WERI-Rb-1 (cell line): Measurements from ENCODE around the gene PLEKHH1.

Experiments
- DNase-seq: peaks from one replicate; pipeline ENCODE4 v3.0.0-alpha.2; 2020
- H3K27ac ChIP-seq: fragments of 250-450 bp; sonication (Bioruptor Pico); 2 replicates; pipeline ENCODE4 v1.5.1; 2020; ENCODE audit warnings: mild to moderate bottlenecking, moderate library complexity
- H3K27me3 ChIP-seq: fragments of 250-450 bp; sonication (Bioruptor Pico); 2 replicates; pipeline ENCODE4 v1.5.1; 2021; ENCODE audit warnings: mild to moderate bottlenecking, low read depth, moderate library complexity; ENCODE audit not compliant: insufficient read depth, severe bottlenecking
- H3K36me3 ChIP-seq: fragments of 250-450 bp; sonication (Bioruptor Pico); 2 replicates; pipeline ENCODE4 v1.5.1; 2020; ENCODE audit warnings: mild to moderate bottlenecking, moderate library complexity
- H3K4me3 ChIP-seq: 2 replicates; pipeline ENCODE4 v1.5.1; 2011; ENCODE audit warnings: low read depth, mild to moderate bottlenecking, control low read depth, low read length
- H3K9me3 ChIP-seq: fragments of 250-450 bp; sonication (Bioruptor Pico); 2 replicates; pipeline ENCODE4 v1.5.1; 2021; ENCODE audit warnings: mild to moderate bottlenecking, moderate library complexity; ENCODE audit not compliant: severe bottlenecking
- CTCF ChIP-seq: IDR thresholded peaks from 2 replicates; pipeline ENCODE4 v1.5.1; 2011; ENCODE audit warnings: low read depth, mild to moderate bottlenecking, control low read depth, inconsistent platforms, low read length

Gene PLEKHH1

GRCh38 chr14:67516676-67517075, 16.4 kb upstream of the PLEKHH1 start:
- no peak for DNase-seq
- peaks cover 20% of the 10 kb centered on the region for H3K27me3 ChIP-seq
- H3K36me3 ChIP-seq: no peaks in the 10 kb centered on the region
- no peak for TF ChIP-seq CTCF
- H3K9me3 ChIP-seq: no peaks in the 10 kb centered on the region
- no peak overlapping the region for H3K27ac ChIP-seq
- no peak overlapping the region for H3K4me3 ChIP-seq

DNA sequence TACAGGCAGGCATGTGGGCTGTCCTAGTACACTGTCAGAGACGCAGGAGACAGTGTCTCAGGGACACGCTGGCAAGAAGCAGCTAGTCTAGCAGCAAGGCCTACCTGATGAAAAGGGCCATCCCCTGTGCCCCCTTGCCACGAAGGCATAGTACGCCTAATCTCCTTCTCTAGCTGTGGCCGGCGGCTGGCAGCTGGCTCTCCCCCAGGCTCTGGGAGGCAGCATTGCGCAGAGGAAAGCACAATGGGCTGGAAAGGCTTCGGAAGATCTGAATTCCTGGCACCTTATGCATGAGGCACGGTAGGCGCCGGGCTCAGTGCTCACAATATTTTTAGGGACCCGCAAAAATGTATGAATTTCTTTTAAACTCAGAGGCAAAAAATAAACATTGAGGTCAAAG, 16.0 kb upstream of the PLEKHH1 start:
- peaks cover 20% of the 10 kb centered on the region for H3K27me3 ChIP-seq
- no peaks in the 10 kb centered on the region for H3K9me3 ChIP-seq
- no peaks in the 10 kb centered on the region for H3K36me3 ChIP-seq
- H3K4me3 ChIP-seq: no peak overlapping the region
- TF ChIP-seq CTCF: peak; percentile 48
- DNase-seq: peak; percentile 58
- H3K27ac ChIP-seq: no peak overlapping the region

- Histone ChIP-seq H3K4me3 (no peak overlapping the region), H3K36me3 (no peaks in the 10 kb centered on the region), H3K27ac (no peak overlapping the region), H3K9me3 (no peaks in the 10 kb centered on the region), H3K27me3 (peaks cover 20% of the 10 kb centered on the region)
- DNase-seq: no peak
- TF ChIP-seq CTCF: no peak
Measured at GRCh38 chr14:67519406-67519805, 13.7 kb upstream of the PLEKHH1 start.

DNA sequence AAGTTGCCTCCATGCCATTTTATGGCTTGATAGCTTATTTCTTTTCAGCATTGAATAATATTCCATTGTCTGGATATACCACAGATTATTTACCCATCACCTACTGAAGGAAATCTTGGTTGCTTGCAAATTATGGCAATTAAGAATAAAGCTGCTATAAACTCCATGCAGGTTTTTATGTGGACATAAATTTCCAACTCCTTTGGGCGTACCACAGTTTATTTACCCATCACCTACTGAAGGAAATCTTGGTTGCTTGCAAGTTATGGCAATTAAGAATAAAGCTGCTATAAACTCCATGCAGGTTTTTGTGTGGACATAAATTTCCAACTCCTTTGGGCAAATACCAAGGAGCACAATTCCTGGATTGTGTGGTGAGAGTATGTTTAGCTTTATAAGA, 12.6 kb upstream of the PLEKHH1 start:
- H3K36me3 ChIP-seq: no peaks in the 10 kb centered on the region
- H3K9me3 ChIP-seq: no peaks in the 10 kb centered on the region
- H3K27ac ChIP-seq: no peak overlapping the region
- peaks cover 14% of the 10 kb centered on the region for H3K27me3 ChIP-seq
- no peak for TF ChIP-seq CTCF
- no peak for DNase-seq
- no peak overlapping the region for H3K4me3 ChIP-seq

DNA sequence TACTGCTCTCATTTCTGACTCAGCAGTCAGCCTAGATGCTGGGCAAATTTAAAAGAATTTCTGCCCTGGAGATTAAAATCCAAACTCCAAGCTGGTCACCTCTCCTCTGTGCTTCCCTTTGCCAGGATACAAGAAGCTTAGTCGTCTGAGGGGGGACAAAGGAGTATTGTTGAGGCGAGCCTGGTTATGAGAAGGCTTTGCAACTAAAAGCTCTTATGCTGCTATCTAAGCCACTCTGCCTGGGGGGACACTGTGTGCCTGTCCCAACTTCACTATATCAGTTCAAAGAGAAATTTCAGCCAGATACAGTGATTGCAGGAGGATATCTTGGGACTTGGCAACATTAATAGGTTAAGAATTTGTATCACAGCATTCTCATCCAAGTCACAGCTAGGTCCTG, 10.8 kb upstream of the PLEKHH1 start:
- no peak for DNase-seq
- H3K27ac ChIP-seq: no peak overlapping the region
- H3K36me3 ChIP-seq: no peaks in the 10 kb centered on the region
- H3K9me3 ChIP-seq: no peaks in the 10 kb centered on the region
- no peak overlapping the region for H3K4me3 ChIP-seq
- no peaks in the 10 kb centered on the region for H3K27me3 ChIP-seq
- no peak for TF ChIP-seq CTCF

GRCh38 chr14:67523764-67524633, 9.1 kb upstream of the PLEKHH1 start:
- no peak overlapping the region for H3K4me3 ChIP-seq
- H3K27me3 ChIP-seq: no peaks in the 10 kb centered on the region
- no peak for DNase-seq
- no peaks in the 10 kb centered on the region for H3K9me3 ChIP-seq
- TF ChIP-seq CTCF: no peak
- H3K36me3 ChIP-seq: no peaks in the 10 kb centered on the region
- H3K27ac ChIP-seq: no peak overlapping the region
